GM19438 (cell line): ENCODE measurements around the gene GNAQ.

Source experiments
- ATAC-seq: cut with Tn5 transposase; IDR thresholded peaks from one replicate; pipeline ENCODE4 v1.9.1; 2021; ENCODE audit warnings: low read depth; ENCODE audit not compliant: unreplicated experiment

GNAQ gene

DNA sequence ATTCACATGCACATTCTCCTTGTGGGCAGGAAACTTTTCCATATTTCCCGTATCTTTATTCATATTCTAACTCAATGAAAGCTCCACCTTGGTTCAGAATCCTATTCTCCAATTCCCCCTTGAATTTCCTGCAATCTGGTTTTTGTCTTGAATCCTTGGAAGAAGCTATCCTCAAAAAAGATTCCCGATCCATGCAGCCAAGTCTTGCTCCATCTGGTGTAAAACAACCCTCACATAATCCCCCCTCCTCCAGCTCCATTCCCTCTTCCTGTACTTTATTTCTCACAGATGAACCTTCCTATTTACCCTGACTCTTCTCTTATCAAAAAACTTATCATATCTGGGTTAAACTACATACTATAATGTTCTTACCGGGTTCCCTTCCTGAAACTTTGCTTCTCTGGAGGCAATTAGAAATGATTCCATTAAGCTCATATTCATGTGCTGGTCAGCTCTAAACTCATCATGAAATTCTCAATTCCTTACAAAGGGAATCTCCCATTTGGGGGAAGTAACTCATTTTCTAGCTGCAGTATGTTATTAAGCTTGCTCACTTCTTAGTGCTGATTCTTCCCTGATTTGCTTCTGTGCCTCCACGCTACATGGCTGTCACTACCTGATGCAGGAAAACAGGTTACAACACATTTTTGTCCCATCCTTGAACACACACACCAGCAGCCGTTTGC, 81.7 kb downstream of the GNAQ start:
- no peak for ATAC-seq

- ATAC-seq: no peak
Measured at GRCh38 chr9:77947651-77948050, 84.0 kb downstream of the GNAQ start.

GRCh38 chr9:77946969-77947620, 84.5 kb downstream of the GNAQ start:
- ATAC-seq: no peak

DNA sequence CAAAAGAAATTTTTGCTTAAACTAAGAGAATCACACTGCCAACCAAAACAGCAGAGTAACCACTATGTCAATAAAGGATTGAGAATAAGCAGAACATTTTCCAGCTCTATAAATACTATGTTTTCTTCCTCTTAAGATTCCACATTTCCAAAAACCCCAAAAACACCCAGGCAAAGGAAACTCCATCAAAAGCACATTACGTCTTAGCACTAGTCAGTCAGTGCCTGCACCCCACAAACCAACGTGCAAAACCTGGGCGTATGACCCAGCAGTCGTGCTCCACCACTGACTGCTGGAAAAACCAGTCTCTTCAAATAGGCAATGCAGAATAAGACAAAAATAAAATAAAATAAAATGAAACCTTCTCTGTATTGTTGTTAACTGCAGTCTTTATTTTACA, 85.3 kb downstream of the GNAQ start:
- no peak for ATAC-seq

- no peak for ATAC-seq
Measured at GRCh38 chr9:77945798-77946197, 85.8 kb downstream of the GNAQ start.

DNA sequence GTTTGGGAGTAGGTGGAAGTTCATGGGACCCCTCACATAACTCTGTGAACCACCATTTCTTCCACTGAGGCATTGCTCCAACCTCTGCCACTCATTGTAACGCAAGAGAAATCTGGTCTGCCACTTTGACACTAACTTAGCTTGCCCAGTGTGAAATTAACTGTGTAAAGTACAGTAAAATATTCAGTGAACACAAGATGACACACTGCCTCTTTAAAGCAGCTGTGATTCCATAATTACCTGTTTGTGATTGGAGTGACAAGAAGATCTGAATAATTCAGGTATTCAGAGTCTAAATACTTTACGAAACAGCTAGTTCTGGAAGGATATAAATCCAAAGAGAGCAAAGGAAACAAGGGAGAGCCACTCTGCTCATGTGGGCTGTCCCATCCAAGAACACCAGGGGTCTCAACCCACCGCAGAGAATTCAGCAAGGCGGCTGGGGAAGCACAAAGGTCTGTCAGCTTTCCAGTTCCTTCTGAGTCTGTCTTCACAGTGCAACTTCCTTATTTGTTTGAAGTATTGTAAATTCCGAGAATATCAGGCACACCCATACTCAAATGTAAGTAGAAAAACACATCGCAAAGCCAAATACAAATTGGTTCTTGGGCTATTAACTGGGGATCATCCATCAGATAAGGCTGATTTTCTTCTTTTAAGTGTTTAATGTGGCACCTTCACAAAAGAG, 86.9 kb downstream of the GNAQ start:
- ATAC-seq: no peak

- no peak for ATAC-seq
Measured at GRCh38 chr9:77943057-77943456, 88.6 kb downstream of the GNAQ start.

DNA sequence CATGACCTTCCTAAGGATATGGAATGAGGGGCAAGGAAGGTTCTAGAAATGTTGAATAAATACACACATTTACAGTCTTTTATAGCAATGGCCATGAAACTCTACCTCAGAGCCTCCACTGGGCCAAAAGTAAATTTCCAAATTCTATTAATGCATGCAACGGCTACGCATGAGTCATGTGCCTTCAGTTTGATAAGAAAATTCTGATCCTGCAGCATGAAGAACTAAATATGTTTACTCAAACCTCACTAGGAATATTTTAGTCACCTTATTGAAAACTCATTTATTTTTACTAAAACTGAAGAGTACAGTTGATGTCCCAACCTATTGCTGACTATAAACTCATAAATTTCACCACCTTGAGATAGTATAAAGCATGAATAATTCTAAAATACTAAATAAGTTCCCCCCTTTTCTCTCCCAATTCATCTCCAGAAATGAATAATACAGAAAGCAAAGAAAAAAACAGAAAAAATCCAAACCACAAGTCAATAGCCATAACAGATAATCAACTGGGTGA, 92.4 kb downstream of the GNAQ start:
- ATAC-seq: no peak

- ATAC-seq: no peak
Measured at GRCh38 chr9:77938163-77938562, 93.4 kb downstream of the GNAQ start.

DNA sequence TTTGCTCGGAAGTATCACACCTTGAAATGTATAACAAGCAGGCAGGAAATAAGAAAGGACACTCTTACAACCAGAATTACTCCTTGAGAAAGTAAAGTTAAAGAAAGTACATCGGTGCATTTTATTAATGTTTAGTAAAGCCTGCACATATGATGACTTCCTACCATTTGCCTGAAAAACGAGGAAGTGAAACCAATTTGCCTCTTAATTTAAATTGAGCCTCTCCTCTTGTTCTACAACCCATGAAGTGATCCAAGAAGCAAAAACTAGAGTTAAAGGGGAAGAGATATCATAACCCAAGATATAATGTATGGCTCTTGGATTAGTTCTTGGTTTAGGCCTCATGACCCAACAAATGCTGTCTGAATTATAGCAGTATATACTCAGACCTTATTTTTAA, 95.6 kb downstream of the GNAQ start:
- ATAC-seq: no peak

DNA sequence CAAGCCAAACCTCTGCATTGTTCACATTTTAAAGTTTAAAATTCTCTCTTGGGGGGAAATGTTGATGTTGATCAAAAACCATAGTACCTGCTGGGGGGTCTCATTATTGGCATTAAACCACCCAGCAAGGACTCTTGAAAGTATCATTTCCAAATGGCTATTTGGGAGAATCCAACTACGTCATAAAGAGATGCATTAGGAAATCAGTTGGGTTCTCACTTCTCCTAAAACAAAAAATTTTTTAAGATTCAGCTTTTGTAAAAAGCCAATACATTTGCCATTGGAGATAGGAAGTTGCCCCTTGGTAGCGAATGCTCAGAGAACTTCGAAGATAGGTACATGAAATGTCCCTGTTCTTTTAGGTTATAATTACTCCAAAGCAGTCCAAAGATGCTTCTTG, 96.4 kb downstream of the GNAQ start:
- no peak for ATAC-seq

DNA sequence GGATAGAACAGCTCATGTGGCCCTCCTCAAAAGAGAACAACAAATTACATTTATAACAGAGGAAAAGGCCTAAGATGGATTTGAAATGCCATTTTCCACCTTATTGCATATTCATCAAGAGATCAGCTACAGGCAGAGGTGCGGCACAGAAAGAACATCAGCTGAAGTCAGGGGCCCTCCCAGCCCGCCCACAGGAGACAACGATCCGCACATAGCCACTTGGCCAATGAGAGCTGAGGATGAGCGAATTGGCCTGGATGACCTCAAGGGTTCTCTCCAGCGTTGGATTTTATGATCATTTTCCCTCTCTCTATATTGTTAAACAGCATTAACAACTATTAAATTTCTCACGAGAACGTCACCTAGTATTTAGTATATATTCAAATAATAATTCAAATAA, 97.6 kb downstream of the GNAQ start:
- no peak for ATAC-seq

DNA sequence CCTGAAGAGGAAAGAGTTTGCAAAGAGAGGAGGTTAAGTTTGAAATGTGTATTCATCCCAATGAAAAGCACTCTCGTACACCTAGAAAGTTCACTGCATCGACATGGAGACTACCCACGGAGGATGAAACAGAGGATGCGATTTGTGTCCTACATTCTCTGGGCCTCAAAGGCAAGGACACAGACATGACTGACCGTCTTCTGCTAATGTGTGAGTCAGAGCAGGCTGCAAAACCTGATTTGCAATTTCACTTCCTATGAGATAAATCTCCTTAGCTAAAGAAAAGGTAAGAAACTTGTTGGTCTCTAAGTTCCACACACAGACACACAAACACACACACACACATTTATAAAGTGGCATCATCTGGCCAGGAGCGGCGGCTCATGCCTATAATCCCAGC, 98.6 kb downstream of the GNAQ start:
- no peak for ATAC-seq

GRCh38 chr9:77929942-77930341, 101.7 kb downstream of the GNAQ start:
- ATAC-seq: no peak

GRCh38 chr9:77927265-77927664, 104.3 kb downstream of the GNAQ start:
- no peak for ATAC-seq

DNA sequence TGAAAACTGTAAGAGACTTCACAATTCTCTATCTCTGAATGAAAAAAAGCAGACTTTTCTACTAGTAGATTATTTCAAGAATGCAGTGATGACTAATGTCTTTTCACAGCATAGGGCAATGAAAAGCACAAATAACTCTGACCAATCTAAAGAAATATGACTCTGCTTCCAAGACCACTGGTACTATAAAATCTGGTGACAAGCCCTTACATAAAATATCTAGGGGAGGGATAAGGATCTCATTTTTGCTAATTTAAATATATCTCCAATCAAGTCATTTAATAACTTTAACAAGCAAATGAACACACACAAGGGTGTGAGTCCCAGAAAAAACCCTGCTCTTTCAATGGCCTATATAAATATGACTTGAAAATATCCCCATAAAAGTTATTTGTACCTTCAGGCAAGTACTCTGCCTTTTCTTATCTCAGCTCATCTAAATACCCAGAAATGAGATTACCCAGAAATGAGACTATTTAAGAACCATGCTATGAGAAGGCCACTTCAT, 105.2 kb downstream of the GNAQ start:
- ATAC-seq: no peak

DNA sequence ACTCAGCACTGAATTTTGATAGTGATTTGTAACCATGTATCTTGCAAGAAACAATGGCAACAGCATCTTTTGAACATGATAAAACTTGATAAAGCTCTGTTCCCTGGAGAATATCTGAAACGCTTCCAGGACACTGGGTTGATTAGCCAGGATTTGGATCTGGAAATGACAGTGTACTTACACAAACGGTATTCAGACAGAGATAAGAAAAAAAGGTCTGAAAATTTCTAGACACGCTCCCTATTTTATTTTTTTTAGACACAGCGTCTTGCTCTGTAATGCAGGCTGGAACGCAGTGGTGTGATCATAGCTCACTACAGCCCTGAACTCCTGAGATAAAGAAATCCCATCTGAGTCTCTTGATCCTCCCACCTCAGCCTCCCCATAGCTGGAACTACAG, 109.0 kb downstream of the GNAQ start:
- no peak for ATAC-seq

GRCh38 chr9:77917800-77918199, 113.8 kb downstream of the GNAQ start:
- no peak for ATAC-seq

GRCh38 chr9:77916820-77917219, 114.8 kb downstream of the GNAQ start:
- no peak for ATAC-seq

DNA sequence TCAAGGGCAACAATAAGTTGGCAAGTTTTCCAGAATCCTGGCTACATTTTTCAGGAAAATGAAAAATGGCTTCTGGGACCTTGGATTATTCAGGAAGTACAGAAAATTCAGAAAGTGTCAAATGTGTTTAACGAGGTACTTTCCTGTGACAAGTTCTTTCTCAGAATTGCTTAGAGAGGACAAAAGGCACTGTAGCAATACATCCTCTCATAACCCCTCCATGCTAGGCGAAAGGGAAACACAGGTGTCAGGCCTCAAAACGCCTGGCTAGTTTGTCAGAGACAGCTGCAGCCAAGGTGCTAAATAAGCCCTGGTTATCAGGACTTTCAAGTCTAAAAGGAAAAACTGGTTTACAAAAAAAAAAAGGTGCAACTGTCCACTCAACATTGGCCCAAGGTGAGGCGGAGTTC, 115.2 kb downstream of the GNAQ start:
- no peak for ATAC-seq

DNA sequence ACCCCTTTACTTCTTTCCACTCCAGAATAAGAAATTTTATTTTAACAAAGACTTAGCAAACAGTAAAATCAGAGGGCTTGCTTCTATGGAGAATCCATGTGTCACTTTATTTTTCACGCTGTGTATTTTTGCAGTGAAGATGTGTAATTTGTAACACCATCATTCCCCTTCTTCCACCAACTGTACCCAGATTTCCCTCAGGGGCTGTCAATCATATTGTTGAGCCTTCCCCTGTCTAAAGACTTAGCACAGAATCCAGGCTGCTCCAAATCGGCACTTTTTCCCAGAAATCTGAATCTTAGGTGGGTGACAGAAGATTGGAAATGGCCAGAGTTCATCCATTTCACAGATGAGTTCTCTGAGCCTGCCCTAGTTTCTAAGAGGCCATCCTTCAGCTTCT, 115.9 kb downstream of the GNAQ start:
- no peak for ATAC-seq
